HUES48 (cell line): Measurements from ENCODE around the gene RAD18.

ENCODE experiments used
- H3K27ac ChIP-seq: one replicate; pipeline ENCODE4 v1.7.0; 2013; ENCODE audit warnings: low read depth, low read length, inconsistent platforms
- H3K27me3 ChIP-seq: 2 replicates; pipeline ENCODE4 v1.6.1; 2013; ENCODE audit warnings: mild to moderate bottlenecking, low read length; ENCODE audit not compliant: control insufficient read depth, insufficient read depth
- H3K36me3 ChIP-seq: 2 replicates; pipeline ENCODE4 v1.6.1; 2013; ENCODE audit warnings: low read length; ENCODE audit not compliant: control insufficient read depth, insufficient read depth
- H3K4me1 ChIP-seq: 2 replicates; pipeline ENCODE4 v1.6.1; 2013; ENCODE audit warnings: mild to moderate bottlenecking, low read length; ENCODE audit not compliant: control insufficient read depth, insufficient read depth
- H3K4me3 ChIP-seq: 2 replicates; pipeline ENCODE4 v1.5.1; 2013; ENCODE audit warnings: mild to moderate bottlenecking, low read depth, low read length
- H3K9ac ChIP-seq: 2 replicates; pipeline ENCODE4 v1.6.1; 2013; ENCODE audit warnings: mild to moderate bottlenecking, low read depth, low read length, moderate library complexity
- H3K9me3 ChIP-seq: 2 replicates; pipeline ENCODE4 v1.6.1; 2013; ENCODE audit warnings: low read length; ENCODE audit not compliant: control insufficient read depth, insufficient read depth

Gene RAD18

DNA sequence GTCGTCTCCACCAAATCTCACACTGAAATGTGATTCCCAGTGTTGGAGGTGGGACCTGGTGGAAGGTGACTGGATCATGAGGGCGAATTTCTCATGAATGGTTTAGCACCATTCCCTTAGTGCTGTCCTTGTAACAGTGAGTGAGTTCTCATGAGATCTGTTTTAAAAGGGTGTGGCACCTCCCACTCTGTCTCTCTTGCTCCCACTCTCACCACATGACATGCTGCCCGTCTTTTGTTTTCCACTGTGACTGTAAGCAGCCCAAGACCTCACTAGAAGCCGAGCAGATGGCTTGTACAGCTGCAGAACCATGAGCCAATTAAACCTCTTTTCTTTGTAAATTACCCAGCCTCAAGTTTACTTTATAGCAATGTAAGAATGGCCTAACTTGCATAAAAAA, 21.2 kb downstream of the RAD18 start:
- no peak overlapping the region for H3K27ac ChIP-seq
- no peaks in the 10 kb centered on the region for H3K27me3 ChIP-seq
- no peaks in the 10 kb centered on the region for H3K9me3 ChIP-seq
- H3K4me1 ChIP-seq = no peaks in the 10 kb centered on the region
- no peak overlapping the region for H3K4me3 ChIP-seq
- H3K36me3 ChIP-seq = peaks cover 74% of the 10 kb centered on the region
- H3K9ac ChIP-seq = no peak overlapping the region

DNA sequence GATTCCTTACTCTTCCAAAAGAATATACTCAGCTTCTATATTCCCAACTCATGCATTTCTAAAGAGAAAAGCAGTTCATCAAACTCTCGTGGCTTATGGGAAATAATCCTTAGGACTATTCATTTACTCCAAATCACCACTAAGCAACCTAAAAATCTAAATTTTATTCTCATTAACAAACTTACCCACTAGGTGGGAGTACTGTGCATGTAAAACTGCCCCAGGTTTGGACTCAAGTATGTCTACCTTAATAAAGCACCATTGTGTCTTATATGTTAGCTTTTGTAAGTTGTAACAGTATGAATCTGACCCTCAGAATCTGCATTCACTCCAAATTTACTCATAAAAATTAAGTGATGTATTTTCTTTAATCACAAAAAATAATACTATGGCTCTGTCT, 25.3 kb downstream of the RAD18 start:
- peaks cover 73% of the 10 kb centered on the region for H3K36me3 ChIP-seq
- H3K27ac ChIP-seq = no peak overlapping the region
- H3K9ac ChIP-seq = no peak overlapping the region

DNA sequence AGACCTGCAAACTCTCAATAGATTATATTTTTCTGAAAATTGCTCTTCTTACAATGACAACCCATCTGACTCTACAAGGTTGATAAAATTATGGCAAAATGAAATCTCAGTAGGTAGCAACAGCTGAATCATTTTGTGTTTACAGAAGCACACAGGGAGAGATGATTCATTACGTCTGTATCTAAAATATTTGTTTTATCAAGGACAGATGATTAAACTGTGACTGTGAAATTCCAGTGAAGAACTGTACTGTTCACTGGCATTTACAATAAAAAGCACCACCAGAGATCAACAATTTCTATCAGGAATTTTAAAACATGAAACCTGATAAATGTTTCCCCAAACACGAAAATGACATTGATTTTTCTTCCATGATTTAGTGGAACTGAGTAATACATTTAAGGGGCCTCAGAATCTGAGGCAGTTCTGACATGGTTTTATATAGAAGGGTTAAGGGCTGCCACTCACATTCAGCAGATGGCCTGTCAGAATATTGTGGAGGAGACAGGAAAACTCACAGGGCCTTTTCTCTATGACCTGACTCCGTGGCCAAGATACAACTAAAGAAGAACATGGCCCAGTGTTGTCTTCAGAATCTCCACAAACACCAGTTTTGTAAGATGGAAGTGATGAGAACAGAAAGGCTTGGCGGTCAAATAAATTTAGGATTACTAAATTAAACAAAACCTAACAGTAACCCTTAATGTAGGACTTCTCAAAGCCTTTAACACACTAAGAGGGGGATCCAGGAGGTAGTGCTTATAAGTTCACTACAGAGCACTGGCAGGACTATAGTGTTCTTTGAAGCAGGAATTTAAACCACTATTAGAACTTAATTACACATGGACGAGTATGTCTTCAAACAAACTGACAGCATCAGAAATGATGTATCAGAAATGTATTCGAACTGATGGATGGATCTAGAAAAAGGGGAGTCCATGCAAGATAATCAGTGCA, 25.9 kb downstream of the RAD18 start:
- Histone ChIP-seq H3K4me1 (no peaks in the 10 kb centered on the region), H3K9me3 (no peaks in the 10 kb centered on the region), H3K27me3 (no peaks in the 10 kb centered on the region), H3K9ac (no peak overlapping the region), H3K4me3 (no peak overlapping the region), H3K27ac (no peak overlapping the region), H3K36me3 (peaks cover 69% of the 10 kb centered on the region)

More for the DNA sequence above, 25.3 kb downstream of the RAD18 start:
- Histone ChIP-seq H3K9me3 (no peaks in the 10 kb centered on the region), H3K4me1 (no peaks in the 10 kb centered on the region), H3K27me3 (no peaks in the 10 kb centered on the region), H3K4me3 (no peak overlapping the region)

DNA sequence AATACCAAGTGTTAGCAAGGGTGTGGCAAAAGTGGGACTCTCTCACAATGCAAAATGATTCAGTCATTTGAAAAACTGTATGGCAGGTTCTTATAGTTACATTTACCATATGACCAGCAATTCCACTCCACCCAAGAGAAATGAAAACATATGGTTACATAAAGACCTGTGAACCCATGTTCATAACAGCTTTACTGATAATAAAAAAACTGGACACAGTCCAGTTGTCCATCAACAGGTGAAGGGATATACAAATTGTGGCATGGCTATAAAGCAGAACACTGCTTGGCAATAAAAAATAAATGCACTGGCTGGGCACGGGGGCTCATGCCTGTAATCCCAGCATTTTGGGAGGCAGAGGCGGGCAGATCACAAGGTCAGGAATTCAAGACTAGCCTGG, 30.8 kb downstream of the RAD18 start:
- Histone ChIP-seq H3K27me3 (no peaks in the 10 kb centered on the region), H3K4me1 (no peaks in the 10 kb centered on the region), H3K36me3 (peaks cover 24% of the 10 kb centered on the region), H3K9ac (no peak overlapping the region), H3K4me3 (no peak overlapping the region), H3K9me3 (no peaks in the 10 kb centered on the region), H3K27ac (no peak overlapping the region)

DNA sequence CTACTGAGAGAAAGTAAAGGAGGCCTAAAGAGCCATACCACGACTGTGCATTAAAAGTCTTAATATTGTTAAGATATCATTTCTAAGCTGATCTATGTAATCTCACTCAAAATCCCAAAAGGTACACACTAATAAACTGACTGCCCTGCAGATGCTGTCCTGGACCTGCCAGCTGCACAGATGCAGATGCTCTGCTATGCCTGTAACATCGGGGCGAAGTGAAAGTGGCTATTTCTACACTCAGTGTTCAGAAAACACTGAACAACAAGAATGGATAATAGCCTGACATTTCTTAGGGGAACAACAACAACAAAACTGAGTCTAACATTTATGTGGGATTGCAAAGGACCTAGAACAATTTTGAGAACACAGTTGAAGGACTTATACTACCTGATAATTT, 31.9 kb downstream of the RAD18 start:
- Histone ChIP-seq H3K9me3 (no peaks in the 10 kb centered on the region), H3K4me1 (no peaks in the 10 kb centered on the region), H3K4me3 (no peak overlapping the region), H3K9ac (no peak overlapping the region), H3K27ac (no peak overlapping the region), H3K27me3 (no peaks in the 10 kb centered on the region), H3K36me3 (peaks cover 18% of the 10 kb centered on the region)

DNA sequence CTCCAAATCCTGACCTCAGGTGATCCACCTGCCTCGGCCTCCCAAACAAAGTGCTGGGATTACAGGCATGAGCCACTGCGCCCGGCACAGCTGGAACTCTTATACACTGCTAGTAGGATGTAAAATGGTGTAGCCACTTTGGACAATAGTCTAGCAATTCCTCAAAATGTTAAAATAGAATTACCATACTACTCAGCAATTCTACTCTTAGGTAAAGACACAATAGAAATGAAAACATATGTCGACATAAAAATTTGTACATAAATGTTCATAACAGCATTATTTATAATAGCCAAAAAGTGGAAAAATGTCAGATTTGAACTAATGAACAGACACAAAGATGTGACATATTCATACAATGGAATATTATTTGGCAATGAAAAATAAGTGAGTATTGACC, 33.4 kb downstream of the RAD18 start:
- Histone ChIP-seq H3K36me3 (0 out of 2 replicates have a peak, but pooled peaks cover 7% of the 10 kb centered on the region), H3K4me3 (no peak overlapping the region), H3K9ac (no peak overlapping the region), H3K27me3 (no peaks in the 10 kb centered on the region), H3K27ac (no peak overlapping the region), H3K9me3 (no peaks in the 10 kb centered on the region), H3K4me1 (no peaks in the 10 kb centered on the region)

DNA sequence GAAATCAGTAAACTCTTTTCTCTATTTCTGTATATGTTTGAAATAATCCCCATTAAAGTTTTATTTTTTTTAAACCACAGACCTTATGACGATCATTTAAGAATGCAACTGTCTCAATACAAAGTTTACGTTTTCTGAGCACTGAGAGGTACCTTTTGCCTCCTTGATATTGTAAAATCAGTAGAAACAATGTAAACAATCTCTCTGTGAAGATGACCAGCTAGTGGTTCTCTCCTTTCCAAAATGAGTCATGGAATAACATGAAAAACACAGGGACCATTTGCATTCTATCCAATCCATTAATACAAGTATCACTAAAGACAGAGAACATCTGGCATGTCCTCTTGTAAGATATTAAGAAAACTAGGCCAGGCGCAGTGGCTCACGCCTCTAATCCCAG, 48.8 kb downstream of the RAD18 start:
- no peaks in the 10 kb centered on the region for H3K9me3 ChIP-seq
- no peak overlapping the region for H3K9ac ChIP-seq
- no peaks in the 10 kb centered on the region for H3K27me3 ChIP-seq
- H3K4me3 ChIP-seq = no peak overlapping the region
- H3K36me3 ChIP-seq = peaks cover 30% of the 10 kb centered on the region
- H3K27ac ChIP-seq = no peak overlapping the region
- no peaks in the 10 kb centered on the region for H3K4me1 ChIP-seq

DNA sequence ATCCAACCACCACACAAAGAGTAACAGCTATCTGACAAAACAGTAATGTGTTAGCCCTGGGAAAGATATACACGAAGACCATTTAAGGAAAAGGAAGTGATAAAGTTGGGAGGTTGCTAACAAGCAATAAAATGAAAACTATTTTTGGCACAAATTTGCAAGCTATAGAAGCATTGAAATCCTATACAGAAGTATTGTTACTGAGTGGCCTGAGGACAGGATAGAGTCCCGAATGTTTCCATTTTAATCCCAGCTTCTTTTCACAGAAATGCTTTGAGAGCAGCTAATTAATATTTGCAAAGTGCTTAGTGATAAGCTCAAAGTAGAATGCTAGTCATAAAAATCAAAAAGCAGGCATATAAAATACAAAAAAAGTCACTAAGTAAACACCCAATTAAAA, 51.5 kb downstream of the RAD18 start:
- H3K9me3 ChIP-seq = no peaks in the 10 kb centered on the region
- peaks cover 45% of the 10 kb centered on the region for H3K36me3 ChIP-seq
- H3K4me1 ChIP-seq = no peaks in the 10 kb centered on the region
- no peak overlapping the region for H3K27ac ChIP-seq
- H3K4me3 ChIP-seq = no peak overlapping the region
- no peaks in the 10 kb centered on the region for H3K27me3 ChIP-seq
- no peak overlapping the region for H3K9ac ChIP-seq

DNA sequence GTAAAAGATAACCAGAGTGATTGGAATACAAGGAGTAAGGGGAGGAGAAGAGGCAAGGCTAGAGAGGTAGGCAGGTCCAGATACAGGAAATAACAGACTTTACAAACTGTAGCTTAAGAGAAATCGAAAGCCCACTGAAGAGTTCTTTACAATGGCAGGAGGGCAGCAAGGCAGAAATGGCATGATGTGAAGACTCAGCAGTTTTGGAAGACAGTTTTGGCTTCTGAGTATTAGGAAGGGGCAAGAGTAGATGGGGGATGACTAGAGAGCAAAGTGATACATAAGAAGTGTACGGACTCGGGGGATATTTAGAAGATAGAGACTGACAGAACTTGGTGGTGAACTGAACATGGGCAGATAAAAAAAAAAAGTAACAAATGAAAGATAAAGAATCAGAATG, 54.1 kb downstream of the RAD18 start:
- H3K27me3 ChIP-seq = no peaks in the 10 kb centered on the region
- H3K36me3 ChIP-seq = peaks cover 45% of the 10 kb centered on the region
- no peak overlapping the region for H3K4me3 ChIP-seq
- no peak overlapping the region for H3K9ac ChIP-seq
- H3K9me3 ChIP-seq = no peaks in the 10 kb centered on the region
- H3K27ac ChIP-seq = no peak overlapping the region
- no peaks in the 10 kb centered on the region for H3K4me1 ChIP-seq

DNA sequence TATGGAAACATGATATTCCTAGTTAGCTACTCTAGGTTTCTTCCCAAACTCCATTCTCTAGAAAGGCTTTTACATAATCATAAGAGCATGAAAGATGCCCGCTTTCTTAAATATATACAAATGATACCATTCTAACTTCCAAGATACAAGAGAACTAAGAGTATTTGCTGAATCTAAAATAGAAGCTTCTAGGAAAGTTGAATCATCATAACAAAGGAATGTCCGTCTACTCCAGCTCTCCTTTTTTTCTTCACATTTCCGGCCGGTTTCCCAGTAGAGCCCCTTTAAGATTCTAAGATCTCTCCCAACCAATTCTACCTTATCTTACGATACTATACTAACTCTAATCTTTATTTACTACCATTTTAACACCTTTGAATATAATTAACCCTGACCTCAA, 60.1 kb downstream of the RAD18 start:
- Histone ChIP-seq H3K27me3 (no peaks in the 10 kb centered on the region), H3K9ac (no peak overlapping the region), H3K4me3 (no peak overlapping the region), H3K36me3 (peaks cover 26% of the 10 kb centered on the region), H3K27ac (no peak overlapping the region), H3K4me1 (no peaks in the 10 kb centered on the region), H3K9me3 (no peaks in the 10 kb centered on the region)

DNA sequence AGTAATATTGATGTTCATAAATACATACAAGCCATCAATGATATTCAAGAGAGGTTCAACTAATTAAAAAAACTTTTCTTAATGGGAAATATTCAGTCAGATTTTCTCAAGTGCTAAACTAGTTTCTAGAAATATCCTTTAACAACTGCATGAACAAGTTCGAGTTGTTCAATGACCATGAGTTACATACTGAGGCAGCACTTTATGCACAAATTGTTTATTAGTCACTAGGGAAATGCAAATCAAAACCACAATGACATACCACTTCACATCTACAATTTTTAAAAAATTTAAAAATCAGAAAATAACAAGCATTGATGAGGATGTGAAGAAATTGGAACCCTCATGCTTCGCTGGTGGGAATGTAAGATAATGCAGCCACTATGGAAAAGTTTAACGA, 62.4 kb downstream of the RAD18 start:
- H3K9me3 ChIP-seq = no peaks in the 10 kb centered on the region
- no peaks in the 10 kb centered on the region for H3K27me3 ChIP-seq
- no peak overlapping the region for H3K9ac ChIP-seq
- H3K4me1 ChIP-seq = no peaks in the 10 kb centered on the region
- peaks cover 36% of the 10 kb centered on the region for H3K36me3 ChIP-seq
- no peak overlapping the region for H3K4me3 ChIP-seq
- no peak overlapping the region for H3K27ac ChIP-seq
